Measurements from ENCODE around the gene CEPT1.
A peak's percentile ranks its signal among the peaks of the same experiment; 100 is the strongest.

Gene CEPT1

DNA sequence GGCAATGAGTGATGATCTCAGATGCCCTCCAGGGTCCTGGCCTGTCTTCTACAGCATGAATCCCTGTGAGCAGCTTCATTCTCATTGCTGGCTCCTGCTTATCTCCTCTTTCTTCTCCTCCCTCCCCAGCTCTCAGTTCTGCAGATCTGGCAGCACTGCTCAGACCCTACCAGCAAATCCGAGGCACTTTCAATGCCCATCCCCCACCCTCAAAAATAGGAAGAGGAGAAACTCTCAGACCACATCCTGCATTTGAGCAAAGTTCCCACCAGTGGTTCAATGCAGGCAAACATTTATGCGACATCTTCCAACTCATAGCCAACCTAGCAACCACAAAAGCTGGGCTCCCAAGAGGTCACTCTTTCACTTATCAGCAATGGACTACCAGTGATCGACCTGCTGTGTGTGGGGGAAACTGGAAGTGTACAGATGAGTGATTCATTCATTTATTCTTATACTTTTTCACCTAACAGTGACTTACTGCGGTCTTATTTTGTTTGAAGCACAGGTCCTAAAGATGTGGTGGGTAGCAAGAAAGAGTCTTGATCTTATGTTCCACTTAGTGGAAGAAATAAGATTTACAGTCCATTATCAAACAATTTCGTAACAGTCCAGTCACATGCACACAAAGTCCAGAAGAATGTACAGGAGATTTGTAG lies 81.7 kb downstream of the CEPT1 start:
- H3K27ac ChIP-seq (ENCODE audit: poor library complexity, severe bottlenecking): no peak overlapping the region
- no peak overlapping the region for H3K4me3 ChIP-seq (ENCODE audit: severe bottlenecking)
- peaks cover 9% of the 10 kb centered on the region for H3K4me1 ChIP-seq (ENCODE audit: insufficient read depth, poor library complexity, severe bottlenecking)
- DNase-seq (ENCODE audit: low spot score): no peak
- ATAC-seq (ENCODE audit: low read depth): no peak
- no peaks in the 10 kb centered on the region for H3K36me3 ChIP-seq (ENCODE audit: low read depth)
- no peaks in the 10 kb centered on the region for H3K27me3 ChIP-seq (ENCODE audit: insufficient read depth, poor library complexity, severe bottlenecking)
- TF ChIP-seq CTCF (IDR thresholded peaks at IDR 0.05; ENCODE audit: poor library complexity, severe bottlenecking): no peak
- no peaks in the 10 kb centered on the region for H3K9me3 ChIP-seq (ENCODE audit: severe bottlenecking)

GRCh38 chr1:111222308-111223125 lies 82.5 kb downstream of the CEPT1 start:
- Histone ChIP-seq H3K36me3 (ENCODE audit: low read depth) (no peaks in the 10 kb centered on the region), H3K27ac (ENCODE audit: poor library complexity, severe bottlenecking) (no peak overlapping the region), H3K27me3 (ENCODE audit: insufficient read depth, poor library complexity, severe bottlenecking) (no peaks in the 10 kb centered on the region), H3K4me1 (ENCODE audit: insufficient read depth, poor library complexity, severe bottlenecking) (peaks cover 9% of the 10 kb centered on the region), H3K4me3 (ENCODE audit: severe bottlenecking) (no peak overlapping the region), H3K9me3 (ENCODE audit: severe bottlenecking) (no peaks in the 10 kb centered on the region)
- DNase-seq (ENCODE audit: low spot score) (peak; percentile 73), ATAC-seq (ENCODE audit: low read depth) (peak; percentile 91)
- TF ChIP-seq CTCF (IDR thresholded peaks at IDR 0.05; ENCODE audit: poor library complexity, severe bottlenecking): peak; percentile 96

DNA sequence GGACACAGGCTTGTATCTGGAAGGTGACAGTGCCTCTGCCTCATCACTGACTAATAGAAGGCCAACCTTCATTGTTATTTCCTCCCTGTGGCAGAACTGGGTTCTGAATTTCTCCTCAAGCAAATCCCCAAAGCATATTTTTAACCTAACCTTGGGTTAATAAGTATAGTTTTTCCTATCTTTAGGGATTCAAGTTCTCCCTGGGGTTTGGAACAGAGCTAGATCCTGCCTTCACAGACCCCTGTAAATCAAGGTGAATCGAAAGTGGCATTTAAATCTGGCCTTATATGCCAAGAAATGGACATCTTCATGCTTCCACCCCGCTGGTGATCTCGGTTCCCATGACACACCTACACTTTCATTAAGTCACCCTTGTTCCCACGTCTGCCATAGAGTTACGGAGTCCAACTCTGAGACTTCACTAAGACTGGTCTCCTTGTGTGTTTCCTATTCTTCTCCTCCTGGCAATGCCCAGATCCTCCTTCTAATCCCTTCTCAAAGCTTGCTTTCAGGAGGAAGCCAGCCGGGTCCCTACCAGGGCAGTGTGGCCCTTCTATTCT lies 83.2 kb downstream of the CEPT1 start:
- no peak overlapping the region for H3K27ac ChIP-seq (ENCODE audit: poor library complexity, severe bottlenecking)
- peak; percentile 76 for TF ChIP-seq CTCF (IDR thresholded peaks at IDR 0.05; ENCODE audit: poor library complexity, severe bottlenecking)
- no peaks in the 10 kb centered on the region for H3K9me3 ChIP-seq (ENCODE audit: severe bottlenecking)
- no peaks in the 10 kb centered on the region for H3K36me3 ChIP-seq (ENCODE audit: low read depth)
- no peak overlapping the region for H3K4me3 ChIP-seq (ENCODE audit: severe bottlenecking)
- ATAC-seq (ENCODE audit: low read depth) (no peak), DNase-seq (ENCODE audit: low spot score) (no peak)
- peaks cover 10% of the 10 kb centered on the region for H3K4me1 ChIP-seq (ENCODE audit: insufficient read depth, poor library complexity, severe bottlenecking)
- no peaks in the 10 kb centered on the region for H3K27me3 ChIP-seq (ENCODE audit: insufficient read depth, poor library complexity, severe bottlenecking)

- no peak overlapping the region for H3K27ac ChIP-seq (ENCODE audit: poor library complexity, severe bottlenecking)
- H3K4me1 ChIP-seq (ENCODE audit: insufficient read depth, poor library complexity, severe bottlenecking): peaks cover 14% of the 10 kb centered on the region
These were observed 85.1 kb downstream of the CEPT1 start for GRCh38 chr1:111225091-111225490.

More at GRCh38 chr1:111225091-111225490, 85.1 kb downstream of the CEPT1 start:
- ATAC-seq (ENCODE audit: low read depth) (no peak), DNase-seq (ENCODE audit: low spot score) (no peak)
- no peaks in the 10 kb centered on the region for H3K9me3 ChIP-seq (ENCODE audit: severe bottlenecking)
- no peak overlapping the region for H3K4me3 ChIP-seq (ENCODE audit: severe bottlenecking)
- no peaks in the 10 kb centered on the region for H3K36me3 ChIP-seq (ENCODE audit: low read depth)
- H3K27me3 ChIP-seq (ENCODE audit: insufficient read depth, poor library complexity, severe bottlenecking): no peaks in the 10 kb centered on the region
- no peak for TF ChIP-seq CTCF (IDR thresholded peaks at IDR 0.05; ENCODE audit: poor library complexity, severe bottlenecking)

Data from RWPE2 (cell line).